ENCODE results near the gene NDST1. TPM values are rescaled to one million over a fixed set of nuclear protein-coding genes. Genes with fewer than 3 reads are reported as not detected.

Gene NDST1
- total and polyA plus RNA-seq, 2 donors (not counting 3 experiments of a cell fraction or from before 2014, with no cell fraction given) = 38.6 to 102 TPM

- Histone ChIP-seq H3K27me3 (ENCODE audit: control insufficient read depth in 2 of 2, insufficient read depth in 2 of 2, low read length in 2 of 2) (no peaks in the 10 kb centered on the region), H4K20me1 (replicated peaks; ENCODE audit: control insufficient read depth, extremely low read depth, insufficient read depth, low read length) (no peaks in the 10 kb centered on the region), H3K9me3 (replicated peaks; ENCODE audit: control insufficient read depth, insufficient read depth, low read length) (no peaks in the 10 kb centered on the region), H3K4me3 (replicated peaks in 1 of 3; ENCODE audit: insufficient read depth in 1 of 3, low read depth in 1 of 3, low read length in 3 of 3) (no peak overlapping the region), H2AFZ (ENCODE audit: low read depth, low read length) (no peak overlapping the region), H3K9ac (replicated peaks; ENCODE audit: extremely low read depth, insufficient read depth, low read length) (no peak overlapping the region), H3K9me1 (replicated peaks; ENCODE audit: control insufficient read depth, extremely low read depth, insufficient read depth, low read length) (no peaks in the 10 kb centered on the region), H3K27ac (ENCODE audit: insufficient read depth, low read depth, low read length) (no peak overlapping the region), H3K36me3 (ENCODE audit: control insufficient read depth in 2 of 2, extremely low read depth in 1 of 2, insufficient read depth in 2 of 2, low read length in 2 of 2) (peaks cover 5 to 42% of the 10 kb centered on the region in 2 experiments), H3K4me1 (ENCODE audit: control insufficient read depth, extremely low read depth, insufficient read depth, low read length) (no peaks in the 10 kb centered on the region), H3K79me2 (ENCODE audit: control insufficient read depth, insufficient read depth, low read length) (no peaks in the 10 kb centered on the region), H3K4me2 (ENCODE audit: insufficient read depth, low read length) (no peak overlapping the region)
- no TSS peak for BruUV-seq (replicated peaks)
- CTCF ChIA-PET = interaction anchor here (1.0 to 2.1 kb wide), 3 partner anchors 10 to 82 kb away, joined by 3 to 8 read pairs (median 6); partner anchors contain the start of gene RPS14
- intact Hi-C loops (cut with micrococcal nuclease) (no loop called here), dilution Hi-C loops (cut with MboI; ENCODE audit: extremely low pct_ligation_motif_present, low sequenced_read_pairs) (no loop called here)
- DNase-seq (ENCODE audit: low read depth, low spot score) = no peak
- TF ChIP-seq MYC (IDR thresholded peaks at IDR 0.05; ENCODE audit: low read depth, low read length) (no peak), JUN (IDR thresholded peaks at IDR 0.05; ENCODE audit: borderline replicate concordance, insufficient read depth, insufficient read length, low read depth) (no peak), POLR2AphosphoS5 (IDR thresholded peaks at IDR 0.05; ENCODE audit: insufficient read depth, low read depth, low read length) (no peak), FOS (IDR thresholded peaks at IDR 0.05; ENCODE audit: borderline replicate concordance, insufficient read depth, low read length) (no peak), POLR2A (IDR thresholded peaks at IDR 0.05; ENCODE audit: low read depth, low read length) (no peak), CTCF (IDR thresholded peaks at IDR 0.05; ENCODE audit: extremely low read depth in 1 of 2, insufficient read depth in 1 of 2, low read depth in 1 of 2, low read length in 2 of 2) (no peak), GATA2 (IDR thresholded peaks at IDR 0.05; ENCODE audit: insufficient read depth, insufficient read length, low read depth, low read length) (no peak)
- no peak for FAIRE-seq
- POLR2A ChIA-PET = no interaction called here
These were observed 23.8 kb downstream of the NDST1 start for GRCh38 chr5:150531686-150532085.

Measured in endothelial cell of umbilical vein (primary cell).